Activated T-cell treated with anti-CD3 and anti-CD28 coated beads, Interleukin-2, amount 50 U/mL, for 4 hours (primary cell): ENCODE results near the gene COL23A1. TPM values are rescaled to one million over a fixed set of nuclear protein-coding genes. Genes with fewer than 3 reads are reported as not detected.

Experiments used
- ATAC-seq, 2 donors: fragments of 200-7000 bp; cut with Tn5 transposase; one replicate each; pipeline ENCODE4 v1.10.0; 2021
- DNase-seq: peaks from one replicate; pipeline ENCODE4 v3.0.0-alpha.2; 2020
- H3K27me3 Mint-ChIP-seq: one replicate; pipeline ENCODE4 v1.8.0; 2021; ENCODE audit warnings: low read depth, mixed read lengths
- H3K36me3 Mint-ChIP-seq: one replicate; pipeline ENCODE4 v1.8.0; 2022; ENCODE audit warnings: mixed read lengths; ENCODE audit not compliant: insufficient read depth
- H3K4me1 Mint-ChIP-seq: one replicate; pipeline ENCODE4 v1.8.0; 2021; ENCODE audit warnings: low read depth, mixed read lengths
- H3K4me3 Mint-ChIP-seq: one replicate; pipeline ENCODE4 v1.8.0; 2021; ENCODE audit warnings: mild to moderate bottlenecking, moderate library complexity, mixed read lengths
- H3K9me3 Mint-ChIP-seq: one replicate; pipeline ENCODE4 v1.8.0; 2021; ENCODE audit warnings: mixed read lengths
- total RNA-seq, 3 donors: library from RNA; stranded (reverse); gene quantifications; one replicate each; pipeline ENCODE4 v1.2.1, GENCODE V29; 2021

COL23A1 gene
- total RNA-seq, 3 donors from 2014 or later, result not detected

GRCh38 chr5:178417391-178417811 is 172.8 kb downstream of the COL23A1 start:
- Mint-ChIP-seq H3K4me1 (peaks cover 3% of the 10 kb centered on the region), H3K4me3 (no peak overlapping the region), H3K36me3 (no peaks in the 10 kb centered on the region), H3K9me3 (no peaks in the 10 kb centered on the region), H3K27me3 (peaks cover 16% of the 10 kb centered on the region)
- DNase-seq, result no peak
- no peak for ATAC-seq

- DNase-seq (no peak), ATAC-seq (no peak)
- H3K9me3 Mint-ChIP-seq, result no peaks in the 10 kb centered on the region
- no peak overlapping the region for H3K4me3 Mint-ChIP-seq
- H3K36me3 Mint-ChIP-seq, result no peaks in the 10 kb centered on the region
- peaks cover 3% of the 10 kb centered on the region for H3K4me1 Mint-ChIP-seq
- H3K27me3 Mint-ChIP-seq, result peaks cover 16% of the 10 kb centered on the region
Measured at GRCh38 chr5:178416919-178417318, 173.3 kb downstream of the COL23A1 start.

- ATAC-seq, result no peak
- Mint-ChIP-seq H3K9me3 (no peaks in the 10 kb centered on the region), H3K36me3 (no peaks in the 10 kb centered on the region), H3K4me1 (peaks cover 3% of the 10 kb centered on the region), H3K4me3 (no peak overlapping the region), H3K27me3 (peaks cover 14% of the 10 kb centered on the region)
- DNase-seq, result no peak
Measured at GRCh38 chr5:178416206-178416882, 173.8 kb downstream of the COL23A1 start.

GRCh38 chr5:178415353-178415752 is 174.8 kb downstream of the COL23A1 start:
- Mint-ChIP-seq H3K27me3 (peaks cover 12% of the 10 kb centered on the region), H3K4me1 (peaks cover 3% of the 10 kb centered on the region), H3K9me3 (no peaks in the 10 kb centered on the region), H3K36me3 (no peaks in the 10 kb centered on the region), H3K4me3 (no peak overlapping the region)
- DNase-seq, result no peak
- ATAC-seq, result no peak

GRCh38 chr5:178413988-178414387 is 176.2 kb downstream of the COL23A1 start:
- H3K27me3 Mint-ChIP-seq, result peaks cover 16% of the 10 kb centered on the region

GRCh38 chr5:178411083-178411482 is 179.1 kb downstream of the COL23A1 start:
- ATAC-seq (no peak), DNase-seq (no peak)
- peaks cover 13% of the 10 kb centered on the region for H3K27me3 Mint-ChIP-seq
- no peaks in the 10 kb centered on the region for H3K4me1 Mint-ChIP-seq
- peaks cover 17% of the 10 kb centered on the region for H3K9me3 Mint-ChIP-seq
- H3K36me3 Mint-ChIP-seq, result no peaks in the 10 kb centered on the region
- no peak overlapping the region for H3K4me3 Mint-ChIP-seq

More at GRCh38 chr5:178413988-178414387, 176.2 kb downstream of the COL23A1 start:
- ATAC-seq, result no peak
- Mint-ChIP-seq H3K4me3 (no peak overlapping the region), H3K36me3 (no peaks in the 10 kb centered on the region), H3K9me3 (no peaks in the 10 kb centered on the region), H3K4me1 (peaks cover 3% of the 10 kb centered on the region)
- no peak for DNase-seq

GRCh38 chr5:178407646-178408045 is 182.5 kb downstream of the COL23A1 start:
- Mint-ChIP-seq H3K4me1 (no peaks in the 10 kb centered on the region), H3K27me3 (peaks cover 17% of the 10 kb centered on the region), H3K36me3 (no peaks in the 10 kb centered on the region), H3K4me3 (no peak overlapping the region), H3K9me3 (peaks cover 17% of the 10 kb centered on the region)
- DNase-seq, result no peak
- ATAC-seq, result no peak

- peaks cover 24% of the 10 kb centered on the region for H3K9me3 Mint-ChIP-seq
- H3K36me3 Mint-ChIP-seq, result no peaks in the 10 kb centered on the region
- DNase-seq, result no peak
- H3K4me3 Mint-ChIP-seq, result no peak overlapping the region
- ATAC-seq, result no peak
- peaks cover 15% of the 10 kb centered on the region for H3K27me3 Mint-ChIP-seq
- no peaks in the 10 kb centered on the region for H3K4me1 Mint-ChIP-seq
Measured at GRCh38 chr5:178404987-178405386, 185.2 kb downstream of the COL23A1 start.

- Mint-ChIP-seq H3K4me1 (no peaks in the 10 kb centered on the region), H3K9me3 (peaks cover 24% of the 10 kb centered on the region), H3K27me3 (peaks cover 13% of the 10 kb centered on the region), H3K4me3 (no peak overlapping the region), H3K36me3 (no peaks in the 10 kb centered on the region)
- DNase-seq (no peak), ATAC-seq (no peak)
Measured at GRCh38 chr5:178403956-178404600, 186.1 kb downstream of the COL23A1 start.

GRCh38 chr5:178403351-178403750 is 186.8 kb downstream of the COL23A1 start:
- Mint-ChIP-seq H3K27me3 (peaks cover 13% of the 10 kb centered on the region), H3K4me1 (no peaks in the 10 kb centered on the region), H3K4me3 (no peak overlapping the region), H3K9me3 (peaks cover 24% of the 10 kb centered on the region), H3K36me3 (no peaks in the 10 kb centered on the region)
- ATAC-seq (no peak), DNase-seq (no peak)

GRCh38 chr5:178399701-178400095 is 190.5 kb downstream of the COL23A1 start:
- DNase-seq (no peak), ATAC-seq (no peak)
- Mint-ChIP-seq H3K9me3 (peaks cover 7% of the 10 kb centered on the region), H3K4me3 (no peak overlapping the region), H3K27me3 (peaks cover 6% of the 10 kb centered on the region), H3K36me3 (no peaks in the 10 kb centered on the region), H3K4me1 (no peaks in the 10 kb centered on the region)

- Mint-ChIP-seq H3K27me3 (peaks cover 6% of the 10 kb centered on the region), H3K9me3 (peaks cover 7% of the 10 kb centered on the region), H3K4me3 (no peak overlapping the region), H3K4me1 (no peaks in the 10 kb centered on the region), H3K36me3 (no peaks in the 10 kb centered on the region)
- DNase-seq, result no peak
- ATAC-seq, result no peak
Measured at GRCh38 chr5:178398901-178399700, 191.1 kb downstream of the COL23A1 start.

GRCh38 chr5:178396796-178397720 is 193.1 kb downstream of the COL23A1 start:
- Mint-ChIP-seq H3K36me3 (no peaks in the 10 kb centered on the region), H3K27me3 (peaks cover 2% of the 10 kb centered on the region), H3K4me3 (no peak overlapping the region), H3K9me3 (peaks cover 7% of the 10 kb centered on the region), H3K4me1 (no peaks in the 10 kb centered on the region)
- ATAC-seq, result no peak
- DNase-seq, result no peak

GRCh38 chr5:178394074-178394473 is 196.1 kb downstream of the COL23A1 start:
- Mint-ChIP-seq H3K27me3 (peaks cover 2% of the 10 kb centered on the region), H3K4me1 (no peaks in the 10 kb centered on the region), H3K36me3 (no peaks in the 10 kb centered on the region), H3K4me3 (no peak overlapping the region), H3K9me3 (no peaks in the 10 kb centered on the region)
- ATAC-seq (no peak), DNase-seq (no peak)
